Natural killer cell treated with Interleukin-12 subunit alpha and Interleukin-12 subunit beta and Interleukin-15 and Interleukin-18, amount 100 ng/mL, for 72 hours (primary cell): Measurements from ENCODE around the gene MYO9B. TPM values are rescaled to one million over a fixed set of nuclear protein-coding genes. Genes with fewer than 3 reads are reported as not detected.

Experiments used
- ATAC-seq, 2 donors: fragments of 150-1000 bp; cut with Tn5 transposase in 1 of 2; sonication (Bioruptor Pico), chemical (Tn5 transposase) in 1 of 2; 2 replicates each; pipeline ENCODE4 v1.10.0; 2021
- DNase-seq: peaks from one replicate; pipeline ENCODE4 v3.0.0; 2022; ENCODE audit warnings: low spot score
- H3K27ac Mint-ChIP-seq, 2 donors: 1 replicate in 1 of 2; 2 replicates in 1 of 2; pipeline ENCODE4 v1.8.0; 2022; ENCODE audit warnings: mixed read lengths in 2 of 2, mild to moderate bottlenecking in 1 of 2, moderate library complexity in 1 of 2
- H3K27me3 Mint-ChIP-seq, 2 donors: 1 replicate in 1 of 2; 2 replicates in 1 of 2; pipeline ENCODE4 v1.8.0; 2022; ENCODE audit warnings: mixed read lengths in 2 of 2
- H3K36me3 Mint-ChIP-seq: one replicate; pipeline ENCODE4 v1.8.0; 2022; ENCODE audit warnings: mixed read lengths
- H3K4me1 Mint-ChIP-seq, 2 donors: 1 replicate in 1 of 2; 2 replicates in 1 of 2; pipeline ENCODE4 v1.8.0; 2022; ENCODE audit warnings: low read depth in 2 of 2, mixed read lengths in 2 of 2, mild to moderate bottlenecking in 1 of 2
- H3K4me3 Mint-ChIP-seq: one replicate; pipeline ENCODE4 v1.8.0; 2022; ENCODE audit warnings: mixed read lengths
- H3K9me3 Mint-ChIP-seq: 2 replicates; pipeline ENCODE4 v1.8.0; 2022; ENCODE audit warnings: mixed read lengths
- total RNA-seq, 2 donors: library from RNA; stranded (reverse); gene quantifications; one replicate each; pipeline ENCODE4 v1.2.3, GENCODE V29; 2022

Gene MYO9B
- total RNA-seq, 2 donors from 2014 or later: 251 to 283 TPM

- H3K27ac Mint-ChIP-seq: no peak overlapping the region
- peaks cover 6% of the 10 kb centered on the region for H3K36me3 Mint-ChIP-seq
Observed at GRCh38 chr19:17048885-17049453, 26.6 kb upstream of the MYO9B start.

GRCh38 chr19:17049711-17050280 lies 25.8 kb upstream of the MYO9B start:
- no peak for DNase-seq
- no peak for ATAC-seq
- Mint-ChIP-seq H3K4me1 (no peaks in the 10 kb centered on the region), H3K36me3 (peaks cover 6% of the 10 kb centered on the region), H3K4me3 (no peak overlapping the region), H3K27ac (no peak overlapping the region), H3K9me3 (no peaks in the 10 kb centered on the region), H3K27me3 (no peaks in the 10 kb centered on the region)

More at GRCh38 chr19:17048885-17049453, 26.6 kb upstream of the MYO9B start:
- Mint-ChIP-seq H3K4me1 (no peaks in the 10 kb centered on the region), H3K9me3 (no peaks in the 10 kb centered on the region), H3K27me3 (no peaks in the 10 kb centered on the region), H3K4me3 (no peak overlapping the region)
- ATAC-seq (no peak), DNase-seq (no peak)

DNA sequence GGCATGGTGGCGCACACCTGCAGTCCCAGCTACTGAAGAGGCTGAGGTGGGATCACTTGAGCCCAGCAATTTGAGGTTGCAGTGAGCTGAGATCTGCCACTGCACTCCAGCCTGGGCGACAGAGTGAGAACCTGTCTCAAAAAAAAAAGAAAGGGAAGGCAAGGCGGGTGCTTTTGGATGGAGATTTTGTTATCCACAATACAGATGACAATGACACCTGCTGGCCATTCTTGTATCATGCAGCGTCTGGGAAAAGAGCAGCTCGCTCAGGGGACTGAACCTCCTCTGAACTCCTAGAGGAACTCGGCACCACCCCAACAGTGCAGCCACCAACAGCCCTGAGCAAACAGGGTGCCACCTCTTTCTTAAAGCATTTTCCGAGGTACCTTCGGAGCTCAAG lies 23.1 kb upstream of the MYO9B start:
- ATAC-seq: no peak
- Mint-ChIP-seq H3K4me3 (no peak overlapping the region), H3K27ac (no peak overlapping the region), H3K4me1 (no peaks in the 10 kb centered on the region), H3K9me3 (no peaks in the 10 kb centered on the region), H3K36me3 (peaks cover 6% of the 10 kb centered on the region), H3K27me3 (no peaks in the 10 kb centered on the region)
- no peak for DNase-seq

GRCh38 chr19:17054746-17055145 lies 20.8 kb upstream of the MYO9B start:
- Mint-ChIP-seq H3K36me3 (peaks cover 23% of the 10 kb centered on the region), H3K27ac (no peak overlapping the region), H3K9me3 (no peaks in the 10 kb centered on the region)

GRCh38 chr19:17055636-17056035 lies 19.9 kb upstream of the MYO9B start:
- Mint-ChIP-seq H3K27me3 (no peaks in the 10 kb centered on the region), H3K27ac (no peak overlapping the region), H3K4me3 (no peak overlapping the region), H3K4me1 (no peaks in the 10 kb centered on the region), H3K36me3 (peaks cover 26% of the 10 kb centered on the region), H3K9me3 (no peaks in the 10 kb centered on the region)
- DNase-seq (no peak), ATAC-seq (no peak)

More at GRCh38 chr19:17054746-17055145, 20.8 kb upstream of the MYO9B start:
- DNase-seq (no peak), ATAC-seq (no peak)
- Mint-ChIP-seq H3K4me1 (no peaks in the 10 kb centered on the region), H3K27me3 (no peaks in the 10 kb centered on the region), H3K4me3 (no peak overlapping the region)

DNA sequence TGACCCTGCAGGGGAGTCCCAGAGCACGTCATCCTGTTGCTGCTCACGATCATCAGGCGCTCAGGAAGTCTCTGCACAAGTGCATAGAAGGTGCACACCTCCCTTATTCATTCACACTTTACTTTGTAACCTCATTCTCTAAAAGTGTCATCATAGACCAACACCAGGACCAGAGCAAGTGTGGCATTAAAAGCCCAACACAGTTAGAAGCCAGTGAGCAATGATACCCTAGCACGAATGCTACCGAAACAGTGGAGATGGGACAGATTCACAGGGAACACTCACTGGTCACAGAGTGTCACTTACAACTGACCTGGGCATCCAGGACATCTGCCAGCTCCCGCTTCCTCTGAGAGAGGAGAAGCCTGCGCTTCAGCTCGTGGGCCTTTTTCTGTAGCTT lies 17.3 kb upstream of the MYO9B start:
- H3K4me1 Mint-ChIP-seq: no peaks in the 10 kb centered on the region
- no peak overlapping the region for H3K27ac Mint-ChIP-seq
- ATAC-seq: no peak
- H3K9me3 Mint-ChIP-seq: no peaks in the 10 kb centered on the region
- no peak overlapping the region for H3K4me3 Mint-ChIP-seq
- H3K27me3 Mint-ChIP-seq: peaks cover 0 to 5% of the 10 kb centered on the region in 2 donors
- DNase-seq: no peak
- peaks cover 27% of the 10 kb centered on the region for H3K36me3 Mint-ChIP-seq

DNA sequence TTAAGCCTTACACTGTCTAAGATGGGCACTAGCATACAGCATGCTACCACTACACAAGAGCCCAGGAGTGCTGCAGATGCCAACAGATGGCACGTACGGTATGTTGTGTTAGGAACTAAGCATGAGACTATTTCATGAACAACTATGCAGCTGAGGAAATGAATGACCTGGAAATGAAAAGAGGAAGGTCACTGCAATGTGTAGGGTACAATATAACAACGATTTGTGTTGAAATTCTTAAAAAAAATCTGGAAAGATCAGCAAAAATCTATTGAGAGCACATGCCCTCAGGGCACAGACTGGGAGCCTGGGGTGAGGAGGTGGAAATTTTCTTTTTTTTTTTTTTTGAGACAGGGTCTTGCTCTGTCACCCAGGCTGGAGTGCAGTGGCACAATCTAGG lies 14.8 kb upstream of the MYO9B start:
- Mint-ChIP-seq H3K9me3 (no peaks in the 10 kb centered on the region), H3K4me3 (no peak overlapping the region), H3K27ac (no peak overlapping the region), H3K36me3 (peaks cover 34% of the 10 kb centered on the region), H3K4me1 (peaks cover 17 to 22% of the 10 kb centered on the region in 2 donors), H3K27me3 (peaks cover 7 to 8% of the 10 kb centered on the region in 2 donors)
- DNase-seq (no peak), ATAC-seq (no peak)

DNA sequence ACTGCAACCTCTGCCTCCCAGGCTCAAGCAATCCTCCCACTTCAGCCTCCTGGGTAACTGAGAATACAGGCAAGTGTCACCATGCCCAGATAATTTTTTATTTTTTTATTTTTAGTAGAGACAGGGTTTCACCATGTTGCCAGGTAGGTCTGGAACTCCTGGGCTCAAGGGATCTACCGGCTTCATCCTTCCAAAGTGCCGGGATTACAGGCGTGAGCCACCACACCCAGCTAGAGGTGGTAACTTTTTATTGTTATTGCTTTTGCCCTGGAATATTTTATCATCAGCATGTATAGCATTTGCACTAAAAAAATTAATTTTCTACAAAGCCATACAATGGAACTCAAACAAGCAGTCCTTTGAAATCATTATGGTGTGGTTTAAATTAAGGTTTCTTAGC lies 14.4 kb upstream of the MYO9B start:
- no peak for ATAC-seq
- Mint-ChIP-seq H3K36me3 (peaks cover 34% of the 10 kb centered on the region), H3K27me3 (peaks cover 7 to 8% of the 10 kb centered on the region in 2 donors)

DNA sequence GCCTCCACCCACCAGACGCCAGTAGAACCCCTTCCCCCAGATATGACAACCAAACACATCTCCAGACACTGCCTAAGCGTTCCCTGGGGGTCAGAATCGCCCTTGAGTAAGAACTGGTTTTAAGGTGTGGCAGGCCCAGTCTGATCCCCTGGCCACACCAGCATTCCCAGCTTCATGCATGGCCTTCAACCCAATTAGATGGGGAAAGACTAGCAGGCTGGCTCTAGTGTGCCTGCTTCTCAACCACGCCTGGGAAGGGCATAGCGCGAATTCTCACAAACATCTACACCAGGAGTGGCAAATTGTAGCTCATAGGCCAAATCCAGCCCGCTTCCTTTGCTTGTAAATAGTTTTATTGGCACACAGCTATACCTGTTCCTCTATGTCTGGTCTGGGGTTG lies 13.9 kb upstream of the MYO9B start:
- no peak overlapping the region for H3K27ac Mint-ChIP-seq
- no peak for ATAC-seq
- H3K9me3 Mint-ChIP-seq: no peaks in the 10 kb centered on the region
- peaks cover 17 to 27% of the 10 kb centered on the region in 2 donors for H3K4me1 Mint-ChIP-seq
- peaks cover 34% of the 10 kb centered on the region for H3K36me3 Mint-ChIP-seq
- no peak for DNase-seq
- H3K27me3 Mint-ChIP-seq: peaks cover 7 to 8% of the 10 kb centered on the region in 2 donors
- H3K4me3 Mint-ChIP-seq: no peak overlapping the region

More for the DNA sequence above, 14.4 kb upstream of the MYO9B start:
- no peaks in the 10 kb centered on the region for H3K9me3 Mint-ChIP-seq
- peaks cover 17 to 23% of the 10 kb centered on the region in 2 donors for H3K4me1 Mint-ChIP-seq
- DNase-seq: no peak
- H3K27ac Mint-ChIP-seq: no peak overlapping the region
- H3K4me3 Mint-ChIP-seq: no peak overlapping the region

GRCh38 chr19:17063428-17063827 lies 12.1 kb upstream of the MYO9B start:
- ATAC-seq (no peak), DNase-seq (no peak)
- H3K4me3 Mint-ChIP-seq: no peak overlapping the region
- H3K27me3 Mint-ChIP-seq: peaks cover 7 to 8% of the 10 kb centered on the region in 2 donors
- H3K4me1 Mint-ChIP-seq: peaks cover 26 to 36% of the 10 kb centered on the region in 2 donors
- H3K27ac Mint-ChIP-seq: no peak overlapping the region
- no peaks in the 10 kb centered on the region for H3K9me3 Mint-ChIP-seq
- peaks cover 36% of the 10 kb centered on the region for H3K36me3 Mint-ChIP-seq

- no peak overlapping the region for H3K27ac Mint-ChIP-seq
- peaks cover 17% of the 10 kb centered on the region for H3K36me3 Mint-ChIP-seq
Observed at GRCh38 chr19:17069193-17069592, 6.4 kb upstream of the MYO9B start.

DNA sequence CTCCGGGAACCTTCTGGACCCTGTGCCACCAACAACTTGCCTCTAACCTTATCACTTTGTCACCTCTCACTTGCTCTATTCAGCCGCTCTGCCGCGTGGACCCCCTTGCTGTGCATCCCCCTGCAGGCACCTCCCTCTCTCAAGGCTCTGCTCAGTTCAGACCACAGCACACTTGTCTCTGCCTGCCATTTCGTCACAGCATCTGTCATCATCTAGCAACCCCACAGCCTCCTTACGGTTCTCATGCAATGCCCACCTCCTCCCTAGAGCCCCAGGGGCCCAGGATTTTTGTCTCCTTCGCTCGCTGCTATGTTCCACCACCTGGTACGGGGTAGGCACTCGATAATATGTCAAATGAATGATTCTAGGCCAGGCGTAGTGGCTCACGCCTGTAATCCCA lies 5.2 kb upstream of the MYO9B start:
- H3K4me3 Mint-ChIP-seq: no peak overlapping the region
- ATAC-seq: no peak
- H3K9me3 Mint-ChIP-seq: no peaks in the 10 kb centered on the region
- no peak overlapping the region for H3K27ac Mint-ChIP-seq
- H3K27me3 Mint-ChIP-seq: no peaks in the 10 kb centered on the region
- peaks cover 38 to 47% of the 10 kb centered on the region in 2 donors for H3K4me1 Mint-ChIP-seq
- no peak for DNase-seq
- H3K36me3 Mint-ChIP-seq: peaks cover 17% of the 10 kb centered on the region

More at GRCh38 chr19:17069193-17069592, 6.4 kb upstream of the MYO9B start:
- H3K4me1 Mint-ChIP-seq: peaks cover 43 to 52% of the 10 kb centered on the region in 2 donors
- no peaks in the 10 kb centered on the region for H3K9me3 Mint-ChIP-seq
- no peak overlapping the region for H3K4me3 Mint-ChIP-seq
- ATAC-seq: no peak
- no peaks in the 10 kb centered on the region for H3K27me3 Mint-ChIP-seq
- no peak for DNase-seq

DNA sequence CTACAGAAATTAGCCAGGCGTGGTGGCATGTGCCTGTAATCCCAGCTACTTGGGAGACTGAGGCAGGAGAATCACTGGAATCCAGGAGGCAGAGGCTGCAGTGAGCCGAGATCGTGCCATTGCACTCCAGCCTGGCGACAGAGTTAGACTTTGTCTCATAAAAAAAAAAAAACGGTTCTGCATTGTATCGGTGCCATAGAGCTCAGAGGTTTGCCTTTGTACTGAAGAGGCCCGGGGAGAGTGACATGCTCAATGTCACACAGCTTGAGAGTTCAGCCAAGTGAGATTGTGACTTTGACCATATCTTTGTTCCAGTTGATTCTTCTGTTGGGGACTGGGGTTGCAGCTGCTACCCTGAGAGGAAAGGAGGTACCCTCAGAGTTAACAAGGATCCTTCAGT lies 4.7 kb upstream of the MYO9B start:
- DNase-seq: no peak
- Mint-ChIP-seq H3K9me3 (no peaks in the 10 kb centered on the region), H3K27me3 (no peaks in the 10 kb centered on the region), H3K36me3 (peaks cover 17% of the 10 kb centered on the region), H3K4me3 (no peak overlapping the region), H3K4me1 (peaks cover 39 to 45% of the 10 kb centered on the region in 2 donors), H3K27ac (peak overlapping the region in 1 of 2 donors; percentile 2)
- no peak for ATAC-seq

GRCh38 chr19:17073869-17074633 lies 1.5 kb upstream of the MYO9B start:
- no peaks in the 10 kb centered on the region for H3K9me3 Mint-ChIP-seq
- peaks cover 48 to 56% of the 10 kb centered on the region in 2 donors for H3K4me1 Mint-ChIP-seq
- H3K27ac Mint-ChIP-seq: peak overlapping the region; percentile 95 to 97
- peak overlapping the region; percentile 100 for H3K4me3 Mint-ChIP-seq
- H3K36me3 Mint-ChIP-seq: peaks cover 10% of the 10 kb centered on the region
- no peaks in the 10 kb centered on the region for H3K27me3 Mint-ChIP-seq
- DNase-seq (no peak), ATAC-seq (no peak)
